Suprapubic skin (tissue), 4 donors: ENCODE measurements around the gene GOLGB1.
"Not testable (repeated sequence)": the region's sequence is repeated elsewhere in the genome, so short reads cannot be mapped to it uniquely, and the experiment has no call there.

Source experiments
- CTCF ChIP-seq, 2 donors: fragments of 200-600 bp in 1 of 2; fragments of 450-650 bp in 1 of 2; sonication (generic) in 1 of 2; IDR thresholded peaks; one replicate each; pipeline ENCODE4 v1.5.1; 2016 to 2019; ENCODE audit warnings: antibody characterized with exemption in 2 of 2, mild to moderate bottlenecking in 1 of 2, moderate library complexity in 1 of 2
- POLR2A ChIP-seq, 2 donors: fragments of 450-650 bp; IDR thresholded peaks; one replicate each; pipeline ENCODE4 v1.6.1; 2017; ENCODE audit warnings: antibody characterized with exemption in 2 of 2, mild to moderate bottlenecking in 2 of 2, moderate library complexity in 2 of 2
- POLR2AphosphoS5 ChIP-seq, 3 donors: sonication (generic); formaldehyde crosslinking; IDR thresholded peaks; one replicate each; pipeline ENCODE4 v1.6.1; 2017; ENCODE audit warnings: antibody characterized with exemption in 3 of 3

- not testable (repeated sequence) for TF ChIP-seq CTCF, POLR2A, POLR2AphosphoS5 (IDR thresholded peaks at IDR 0.05)
Observed at GRCh38 chr3:121743106-121743505, 6.4 kb downstream of the GOLGB1 start.
